HG02884 (cell line): ENCODE measurements around the gene COBL.

Source experiments
- ATAC-seq: cut with Tn5 transposase; IDR thresholded peaks from one replicate; pipeline ENCODE4 v1.9.1; 2021; ENCODE audit warnings: mild to moderate bottlenecking, moderate library complexity; ENCODE audit not compliant: unreplicated experiment

The COBL gene

GRCh38 chr7:51256209-51256781, 60.3 kb downstream of the COBL start:
- ATAC-seq = no peak

DNA sequence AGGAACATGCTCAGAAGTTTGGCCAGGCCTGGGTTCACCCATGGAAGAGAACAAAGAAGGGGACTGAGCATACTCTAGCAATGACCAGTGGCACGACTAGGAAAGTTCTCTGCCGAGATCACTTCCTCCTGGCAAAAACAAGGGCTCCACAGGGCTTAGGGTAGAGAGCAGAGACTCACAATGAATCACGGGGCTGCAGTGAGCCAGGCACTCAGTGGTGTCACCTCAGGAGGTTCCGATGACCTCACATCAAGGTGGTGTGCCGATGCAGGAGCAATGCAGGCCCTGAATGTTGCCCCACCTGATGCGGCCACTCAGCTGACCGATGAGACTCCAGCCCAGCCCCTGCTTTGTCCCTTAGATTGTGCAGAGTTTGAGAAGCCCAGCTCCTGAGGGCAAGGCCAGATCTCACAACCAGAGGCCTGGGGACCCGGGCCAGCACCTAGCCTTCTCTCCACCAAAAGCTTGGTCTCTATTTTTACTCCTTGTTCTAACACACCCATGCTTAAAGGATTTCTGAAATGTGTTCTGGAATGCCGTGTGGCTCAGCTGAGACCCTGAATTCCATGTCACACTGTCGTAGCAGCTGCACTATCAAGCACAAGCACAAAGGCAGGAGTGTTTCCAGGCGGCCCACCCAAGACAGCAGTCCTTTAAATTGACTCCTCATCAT, 60.9 kb downstream of the COBL start:
- no peak for ATAC-seq

DNA sequence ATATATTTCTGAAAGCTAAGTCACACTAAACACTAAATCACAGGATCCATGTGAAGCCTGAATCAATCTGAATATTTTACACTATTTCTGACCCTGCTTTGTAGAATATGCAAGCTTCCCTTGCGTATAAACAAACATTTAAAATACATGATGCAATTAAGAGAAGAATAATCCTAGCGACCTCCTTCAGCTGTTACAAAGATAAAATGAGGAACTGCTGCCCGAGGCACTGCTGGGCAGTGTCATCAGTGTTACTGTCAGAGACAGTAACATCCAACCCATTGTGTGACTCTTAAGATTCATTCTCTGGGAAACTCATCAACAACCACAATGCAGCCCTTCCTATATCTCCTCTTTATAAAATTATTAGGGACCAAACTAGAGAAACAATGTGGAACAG, 61.6 kb downstream of the COBL start:
- ATAC-seq = no peak

- no peak for ATAC-seq
These were observed 63.5 kb downstream of the COBL start for GRCh38 chr7:51253157-51253556.

DNA sequence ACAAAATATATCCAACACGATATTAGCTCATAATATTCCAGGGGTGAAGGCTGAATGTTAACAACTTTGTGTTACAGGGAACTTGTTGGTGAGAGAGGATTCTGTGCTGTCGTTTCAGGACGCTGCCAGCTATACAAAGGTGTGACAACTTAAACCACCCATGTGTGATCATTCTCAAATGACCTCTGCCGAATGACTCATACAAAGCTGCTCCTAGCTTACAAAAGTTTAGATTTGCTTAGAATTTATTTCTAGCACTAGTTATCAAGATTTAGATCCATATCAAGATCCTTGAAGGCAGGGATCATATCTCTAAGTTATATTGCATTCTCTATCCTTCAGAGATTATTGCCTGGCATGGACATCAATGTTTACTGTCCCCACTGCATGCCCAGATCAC, 65.3 kb downstream of the COBL start:
- ATAC-seq = no peak

- ATAC-seq = no peak
These were observed 66.1 kb downstream of the COBL start for GRCh38 chr7:51250512-51250911.

- no peak for ATAC-seq
These were observed 66.6 kb downstream of the COBL start for GRCh38 chr7:51249991-51250390.

DNA sequence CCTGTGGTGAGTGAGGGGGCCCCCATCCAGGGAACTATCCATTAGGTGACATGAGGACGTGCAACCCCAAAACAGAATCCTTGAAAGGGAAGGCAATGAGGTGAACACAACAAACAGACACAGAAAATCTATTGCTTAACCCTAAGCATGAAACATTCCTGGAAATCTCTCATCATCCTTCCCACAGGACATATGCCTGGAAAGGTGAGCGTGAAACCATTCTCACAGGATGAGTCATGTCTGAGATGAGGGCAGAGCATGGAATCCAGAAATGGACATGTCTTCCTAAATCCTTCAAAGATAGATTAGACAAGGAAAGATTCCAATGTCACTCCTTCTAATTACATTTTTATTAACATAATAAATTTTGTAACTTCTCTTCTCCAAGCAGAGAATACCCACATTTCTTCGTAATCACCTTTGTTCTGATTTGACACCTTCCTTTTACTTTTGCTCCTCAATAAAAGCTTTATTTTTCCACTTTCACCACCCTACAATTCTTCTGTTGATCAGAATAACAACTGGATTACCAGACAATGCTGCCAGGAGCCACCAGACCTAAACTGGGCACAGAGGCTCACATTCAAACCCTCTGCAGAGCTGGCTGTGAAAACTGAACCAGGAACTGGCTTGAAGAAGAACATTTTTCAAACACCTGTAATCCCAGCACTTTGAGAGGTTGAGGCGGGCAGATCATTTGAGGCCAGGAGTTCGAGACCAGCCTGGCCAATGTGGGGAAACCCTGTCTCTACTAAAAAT, 67.2 kb downstream of the COBL start:
- ATAC-seq = no peak

GRCh38 chr7:51246258-51247245, 70.1 kb downstream of the COBL start:
- no peak for ATAC-seq

DNA sequence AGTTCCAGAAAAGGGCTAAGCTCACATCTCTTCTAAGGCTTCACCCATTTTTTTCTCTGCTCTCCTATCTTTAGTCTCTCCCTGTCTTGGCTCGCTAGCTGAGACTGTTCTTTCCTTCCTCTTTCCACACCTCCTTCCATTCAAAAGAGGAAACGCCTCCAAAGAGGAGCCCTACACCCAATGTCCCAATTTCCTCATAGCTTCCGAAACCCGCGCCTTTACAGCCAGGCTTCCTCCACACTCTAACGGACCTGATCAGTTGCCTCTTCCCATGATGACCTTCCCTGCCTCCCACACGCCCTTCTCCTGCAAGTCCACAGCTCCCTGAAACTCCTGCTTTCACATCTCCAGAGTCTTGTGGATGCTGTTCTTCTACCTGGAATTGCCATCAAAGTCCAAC, 71.7 kb downstream of the COBL start:
- ATAC-seq = no peak

DNA sequence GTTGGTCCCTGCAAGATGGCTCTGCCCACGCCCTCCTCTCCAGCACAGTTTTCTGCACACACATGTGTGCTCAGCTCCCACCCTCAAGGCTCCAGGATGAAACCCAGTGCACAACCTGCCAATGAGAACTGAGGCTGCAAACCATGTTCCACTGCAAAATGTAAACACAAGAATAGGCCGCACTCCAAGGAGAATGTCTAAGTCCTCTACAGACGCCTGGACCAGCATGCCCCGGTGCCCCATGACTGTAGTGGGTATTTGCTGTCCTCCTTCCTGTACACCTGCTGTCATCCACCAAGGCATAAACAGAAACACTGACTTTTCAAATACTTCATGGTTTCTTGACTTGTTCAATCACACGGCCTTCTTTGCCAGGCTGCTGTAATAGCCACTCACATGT, 72.6 kb downstream of the COBL start:
- ATAC-seq = no peak

GRCh38 chr7:51243631-51244030, 73.0 kb downstream of the COBL start:
- no peak for ATAC-seq

DNA sequence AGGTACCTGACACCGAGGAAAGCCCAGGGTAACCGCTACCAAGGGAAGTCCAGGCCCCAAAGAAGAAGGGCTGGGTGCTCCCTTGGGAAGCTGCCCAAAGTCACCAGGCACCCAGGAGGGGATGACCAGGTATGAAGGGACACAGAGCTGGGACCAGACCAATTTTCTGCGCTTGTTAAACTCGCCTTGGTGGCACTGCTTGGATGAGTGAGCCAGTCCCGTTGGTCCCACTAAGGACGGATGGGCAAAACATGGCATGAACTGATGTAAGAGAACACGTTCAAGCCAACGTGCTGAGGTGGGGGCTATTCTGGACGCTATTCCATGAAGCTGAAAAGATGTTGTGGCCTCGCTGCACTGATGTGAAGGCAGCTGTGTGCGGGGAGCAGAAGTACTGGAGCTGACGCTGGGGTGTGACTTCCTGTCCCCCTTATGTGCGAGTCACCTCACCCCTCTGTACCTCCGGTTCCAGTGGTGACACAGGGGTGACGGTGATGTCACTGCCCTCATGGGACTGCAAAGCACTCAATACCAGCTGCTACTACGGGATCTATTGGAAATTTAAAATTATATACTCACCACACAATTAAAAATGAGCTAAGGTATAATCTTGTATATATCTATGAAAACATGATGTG, 73.6 kb downstream of the COBL start:
- no peak for ATAC-seq

GRCh38 chr7:51242007-51242691, 74.5 kb downstream of the COBL start:
- no peak for ATAC-seq

DNA sequence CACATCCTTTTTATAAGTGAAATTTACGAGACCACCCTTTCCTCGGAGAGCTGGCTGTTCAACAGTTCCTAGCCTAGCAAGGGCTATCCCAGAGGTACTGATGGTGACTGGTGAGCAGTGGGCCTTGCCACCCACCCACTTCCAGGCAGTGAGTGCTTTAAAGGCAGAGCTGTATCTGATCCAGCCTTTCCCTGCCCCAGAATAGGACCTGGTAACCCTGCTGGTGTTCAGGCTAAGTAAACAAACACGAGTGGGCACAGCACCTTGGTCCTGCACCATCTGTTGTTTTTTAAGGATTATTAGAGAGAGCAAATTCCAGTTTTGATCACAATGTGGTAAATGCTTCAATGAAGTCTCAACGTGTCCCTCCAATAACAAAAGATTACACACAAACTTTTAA, 75.7 kb downstream of the COBL start:
- ATAC-seq = no peak

DNA sequence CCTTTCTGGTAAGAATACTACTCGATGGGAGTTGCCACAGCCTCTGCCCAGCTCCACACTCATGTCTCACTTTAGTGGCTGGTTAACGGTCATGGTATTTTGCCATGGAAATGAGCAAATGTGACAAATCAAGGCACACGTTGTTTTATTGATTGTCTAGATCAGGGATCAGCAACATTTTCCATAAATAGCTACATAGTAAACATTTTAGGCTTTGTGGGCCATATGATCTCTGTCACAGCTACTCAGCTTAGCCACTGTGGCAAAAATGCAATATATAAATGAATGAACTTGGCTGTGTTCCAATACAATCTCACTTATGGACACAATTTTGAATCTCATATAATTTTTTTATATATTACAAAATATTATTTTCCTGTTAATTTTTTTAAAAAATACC, 76.9 kb downstream of the COBL start:
- no peak for ATAC-seq

GRCh38 chr7:51238981-51239495, 77.6 kb downstream of the COBL start:
- no peak for ATAC-seq

GRCh38 chr7:51237446-51238133, 79.0 kb downstream of the COBL start:
- no peak for ATAC-seq

- ATAC-seq = no peak
These were observed 80.0 kb downstream of the COBL start for GRCh38 chr7:51236470-51237132.
